B cell (primary cell): ENCODE data around the gene TP53I3.

Experiments
- EZH2 ChIP-seq: IDR thresholded peaks from 2 replicates; pipeline ENCODE4 v1.6.1; 2012; ENCODE audit warnings: borderline replicate concordance, low read depth, mild to moderate bottlenecking, moderate library complexity, low read length; ENCODE audit not compliant: insufficient read depth, poor library complexity, severe bottlenecking
- TF ChIP-seq, protein P1 (sequence below): fragments of 200-600 bp; IDR thresholded peaks from one replicate; pipeline ENCODE4 v1.8.0; 2022; ENCODE audit warnings: antibody characterized with exemption, mild to moderate bottlenecking

GRCh38 chr2:24123195-24123921 is 38.7 kb upstream of the TP53I3 start, which contains the start of the genes FAM228B and PFN4:
- TF ChIP-seq, protein P1, sequence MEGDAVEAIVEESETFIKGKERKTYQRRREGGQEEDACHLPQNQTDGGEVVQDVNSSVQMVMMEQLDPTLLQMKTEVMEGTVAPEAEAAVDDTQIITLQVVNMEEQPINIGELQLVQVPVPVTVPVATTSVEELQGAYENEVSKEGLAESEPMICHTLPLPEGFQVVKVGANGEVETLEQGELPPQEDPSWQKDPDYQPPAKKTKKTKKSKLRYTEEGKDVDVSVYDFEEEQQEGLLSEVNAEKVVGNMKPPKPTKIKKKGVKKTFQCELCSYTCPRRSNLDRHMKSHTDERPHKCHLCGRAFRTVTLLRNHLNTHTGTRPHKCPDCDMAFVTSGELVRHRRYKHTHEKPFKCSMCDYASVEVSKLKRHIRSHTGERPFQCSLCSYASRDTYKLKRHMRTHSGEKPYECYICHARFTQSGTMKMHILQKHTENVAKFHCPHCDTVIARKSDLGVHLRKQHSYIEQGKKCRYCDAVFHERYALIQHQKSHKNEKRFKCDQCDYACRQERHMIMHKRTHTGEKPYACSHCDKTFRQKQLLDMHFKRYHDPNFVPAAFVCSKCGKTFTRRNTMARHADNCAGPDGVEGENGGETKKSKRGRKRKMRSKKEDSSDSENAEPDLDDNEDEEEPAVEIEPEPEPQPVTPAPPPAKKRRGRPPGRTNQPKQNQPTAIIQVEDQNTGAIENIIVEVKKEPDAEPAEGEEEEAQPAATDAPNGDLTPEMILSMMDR, result no peak
- TF ChIP-seq EZH2, result no peak
